NCI-H2171 (cell line): ENCODE measurements around the gene CDHR2.

ENCODE experiments used
- DNase-seq: peaks from one replicate; lab custom pipeline; 2025; lab: John Stamatoyannopoulos, UW

CDHR2 gene

DNA sequence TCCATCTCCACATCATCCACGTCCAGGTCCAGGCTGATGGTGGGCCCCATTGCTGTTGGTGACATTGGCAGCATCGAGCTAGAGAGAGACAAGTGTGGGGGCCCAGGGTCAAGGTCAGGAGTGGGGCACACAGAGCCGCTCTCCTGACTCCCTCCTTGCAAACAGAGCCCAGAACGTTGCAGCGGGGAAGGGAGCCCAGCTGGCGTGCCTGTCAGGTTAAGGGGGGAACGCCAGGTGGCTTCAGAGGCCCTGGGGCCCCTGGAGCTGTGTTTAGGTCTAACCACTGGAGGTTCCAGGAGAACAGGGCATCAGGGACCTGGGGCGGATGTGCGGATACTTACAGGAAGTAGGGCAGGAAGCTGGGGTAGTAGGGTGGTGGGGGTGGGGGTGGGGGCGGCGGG, 19.4 kb upstream of the CDHR2 start:
- no peak for DNase-seq

DNA sequence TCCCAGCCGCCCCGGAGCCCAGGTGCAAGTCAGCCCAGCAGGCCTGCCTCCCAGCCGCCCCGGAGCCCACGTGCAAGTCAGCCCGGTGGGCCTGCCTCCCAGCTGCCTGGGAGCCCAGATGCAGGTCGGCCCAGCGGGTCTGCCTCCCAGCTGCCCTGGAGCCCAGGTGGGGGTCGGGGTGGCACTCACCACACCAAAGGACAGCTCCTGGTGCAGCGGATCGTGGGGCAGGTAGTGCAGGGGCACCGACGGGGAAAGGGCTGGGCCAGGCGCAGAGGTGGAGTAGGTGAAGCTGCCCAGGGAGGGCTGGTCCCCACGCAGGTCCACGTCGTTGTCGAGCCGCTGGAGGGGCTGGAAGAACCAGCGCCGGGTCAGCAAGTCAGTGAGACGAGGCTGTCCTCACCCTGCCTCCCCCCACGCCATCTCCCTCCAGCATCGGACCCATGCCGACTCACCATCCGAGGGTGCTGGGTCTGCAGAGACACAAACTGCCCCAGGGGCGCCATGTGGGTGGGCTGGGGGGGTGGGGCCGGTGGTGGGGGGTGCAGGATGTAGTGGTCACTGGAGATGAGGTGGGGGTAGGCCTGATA, 18.7 kb upstream of the CDHR2 start:
- DNase-seq: no peak

DNA sequence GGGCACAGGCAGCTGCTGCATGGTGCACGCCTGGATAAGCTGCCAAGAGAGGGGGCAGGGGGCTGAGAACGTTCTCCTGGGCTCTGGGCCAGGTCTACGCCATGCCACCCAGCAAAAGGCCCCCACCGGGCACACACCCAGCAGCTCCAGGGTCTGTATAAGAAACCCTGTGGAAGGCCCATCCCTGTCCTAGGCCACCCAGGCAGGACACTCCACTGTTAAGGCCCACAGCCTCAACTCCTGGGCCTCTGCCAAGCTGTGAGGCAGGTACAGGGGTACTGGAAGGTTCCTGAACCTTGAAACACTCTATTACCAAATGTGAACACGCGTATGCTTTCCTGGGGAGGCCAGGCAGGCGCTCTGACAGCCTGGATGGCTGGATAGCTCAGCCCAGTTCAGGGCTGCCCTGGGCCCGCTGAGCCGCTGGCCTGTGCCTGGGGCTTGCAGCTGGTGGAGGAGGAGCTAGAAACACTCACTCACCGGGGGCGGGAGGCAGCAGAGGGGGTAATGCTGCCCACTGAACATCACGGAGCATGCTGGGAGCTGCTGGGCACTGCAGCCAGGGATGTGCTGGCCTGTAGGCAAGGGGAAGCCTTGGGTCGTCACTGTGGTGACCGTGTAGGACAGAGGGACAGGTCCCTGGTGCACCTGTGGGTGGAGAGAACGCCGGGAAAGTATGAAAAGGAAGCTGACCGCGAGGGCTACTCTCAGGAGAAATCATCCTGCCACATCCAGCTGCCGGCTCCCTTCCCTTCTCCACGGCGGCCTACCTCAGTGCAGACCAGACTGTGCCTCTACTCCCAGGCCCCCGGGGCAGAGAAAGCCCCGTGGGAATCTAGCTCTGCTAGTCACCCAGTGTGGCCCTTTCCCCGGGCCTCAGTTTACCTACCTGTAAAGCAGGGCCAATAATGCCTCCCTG, 17.9 kb upstream of the CDHR2 start:
- no peak for DNase-seq

DNA sequence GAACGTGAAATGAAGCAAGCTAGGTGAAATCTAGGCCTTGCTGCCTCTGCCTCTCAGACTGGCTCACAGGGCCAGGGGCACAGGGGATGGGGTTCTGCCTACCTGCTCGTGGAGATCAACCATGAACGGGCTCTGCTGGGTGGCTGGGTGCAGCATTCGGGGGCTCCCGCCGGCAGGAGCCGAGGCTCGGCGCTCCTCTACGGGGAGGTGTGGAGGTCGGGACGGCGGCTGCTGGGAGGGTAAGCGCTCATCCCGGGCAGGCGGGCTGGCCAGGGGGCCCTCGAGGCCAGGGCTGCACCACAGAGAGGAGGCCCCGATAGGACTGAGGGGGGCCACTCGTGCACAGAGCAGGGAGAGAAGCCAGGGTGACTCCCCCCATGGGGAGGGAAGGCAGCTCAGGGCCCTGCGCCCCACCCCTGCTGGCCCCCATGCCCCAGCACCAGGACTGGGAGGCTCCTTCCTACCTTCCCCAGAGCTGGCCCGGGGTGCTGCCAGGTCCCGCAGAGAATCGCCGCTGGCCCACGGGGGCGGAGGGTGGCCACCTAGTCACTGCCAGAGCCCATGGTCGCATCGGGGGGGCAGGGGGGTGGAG, 17.1 kb upstream of the CDHR2 start:
- no peak for DNase-seq

DNA sequence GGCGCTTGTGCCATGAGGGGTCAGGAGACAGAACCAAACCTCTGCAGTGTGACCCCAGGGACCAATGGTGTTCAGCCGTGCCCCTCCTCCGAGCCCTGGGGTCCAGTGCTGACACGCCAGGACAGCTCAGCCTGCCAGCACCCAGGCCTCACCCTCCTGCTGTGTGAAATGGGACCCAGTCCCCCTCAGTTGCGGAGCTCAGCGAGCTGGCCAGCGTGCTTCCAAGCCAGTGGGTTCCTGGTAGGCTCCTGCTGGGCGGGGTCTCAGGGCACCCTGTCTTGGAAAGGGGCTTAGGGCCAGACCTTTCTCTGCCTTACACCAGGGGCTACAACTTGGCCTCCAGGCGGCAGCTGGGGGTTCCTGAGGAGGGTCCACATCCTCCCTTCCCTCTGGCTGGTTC, 16.3 kb upstream of the CDHR2 start:
- DNase-seq: no peak

DNA sequence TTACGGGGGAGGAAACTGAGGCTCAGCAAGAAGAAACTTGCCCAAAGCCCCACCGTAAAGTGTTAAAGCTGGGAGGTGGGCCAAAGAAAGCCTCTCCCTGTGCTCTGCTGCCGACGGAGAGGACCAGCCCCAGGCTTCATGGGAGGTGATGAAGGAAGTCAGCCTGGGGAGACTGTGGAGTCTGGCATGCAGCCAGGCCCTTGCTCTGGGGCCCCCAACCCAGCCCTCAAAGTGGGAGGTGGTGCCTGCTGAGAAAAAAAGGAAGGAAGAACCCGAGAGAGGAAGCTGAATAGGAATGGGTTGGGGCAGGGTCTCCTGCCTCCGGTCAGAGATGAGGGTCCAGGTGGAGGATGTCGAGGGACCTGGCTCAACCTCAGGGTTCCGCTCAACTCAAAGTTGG, 15.8 kb upstream of the CDHR2 start:
- no peak for DNase-seq

DNA sequence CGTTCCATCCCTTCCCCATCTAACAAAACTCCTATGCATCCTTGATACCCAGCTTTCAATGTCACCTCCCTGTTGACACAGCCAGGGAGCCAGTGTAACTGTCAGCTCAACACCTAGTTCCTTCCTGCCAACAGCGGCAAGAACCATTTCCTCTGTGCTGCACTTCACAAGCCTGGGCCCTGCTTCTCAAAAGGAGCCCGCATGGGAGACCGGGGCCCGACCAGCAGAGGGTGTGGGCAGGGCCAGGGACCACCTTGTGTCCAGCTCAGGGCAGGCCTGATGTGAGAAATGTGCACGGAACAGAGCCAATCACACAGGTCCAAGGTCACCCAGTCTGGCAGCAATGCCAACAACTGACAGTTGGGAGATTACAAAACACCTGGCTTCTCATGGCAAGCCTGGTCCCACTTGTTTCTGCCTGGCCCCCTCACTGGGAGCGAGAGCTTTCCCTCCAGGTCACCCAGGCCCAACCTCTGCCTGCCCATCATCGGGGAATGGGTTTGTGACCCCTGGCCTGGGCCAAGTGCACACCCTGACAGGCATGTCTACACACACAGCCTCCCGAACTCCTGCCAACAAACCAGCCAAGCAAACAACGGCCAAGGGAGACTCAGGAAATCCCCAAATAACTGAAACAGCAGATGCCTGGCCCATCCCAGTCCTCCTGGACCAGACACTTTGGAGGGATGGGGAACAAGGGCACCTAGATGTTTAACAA, 15.1 kb upstream of the CDHR2 start:
- DNase-seq: no peak

DNA sequence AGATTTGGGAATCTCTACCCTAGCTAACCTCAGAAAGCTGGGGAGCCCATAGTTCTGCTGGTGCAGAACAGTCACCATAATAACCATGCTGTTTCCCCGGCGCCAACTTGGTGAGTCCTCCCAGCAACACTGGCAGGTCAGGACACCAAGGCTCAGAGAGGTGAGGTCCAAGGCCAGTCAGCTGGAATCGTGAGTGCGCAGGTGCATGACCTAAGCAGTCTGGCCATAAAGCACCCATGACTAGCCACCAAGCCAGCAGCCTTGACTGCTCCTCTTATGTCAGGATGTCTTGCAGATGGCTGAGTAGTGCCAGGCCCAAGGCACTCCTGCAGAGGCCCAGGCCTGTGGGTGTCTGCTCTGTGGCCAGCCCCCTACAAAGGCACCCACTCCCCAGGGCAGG, 14.5 kb upstream of the CDHR2 start:
- DNase-seq: no peak

DNA sequence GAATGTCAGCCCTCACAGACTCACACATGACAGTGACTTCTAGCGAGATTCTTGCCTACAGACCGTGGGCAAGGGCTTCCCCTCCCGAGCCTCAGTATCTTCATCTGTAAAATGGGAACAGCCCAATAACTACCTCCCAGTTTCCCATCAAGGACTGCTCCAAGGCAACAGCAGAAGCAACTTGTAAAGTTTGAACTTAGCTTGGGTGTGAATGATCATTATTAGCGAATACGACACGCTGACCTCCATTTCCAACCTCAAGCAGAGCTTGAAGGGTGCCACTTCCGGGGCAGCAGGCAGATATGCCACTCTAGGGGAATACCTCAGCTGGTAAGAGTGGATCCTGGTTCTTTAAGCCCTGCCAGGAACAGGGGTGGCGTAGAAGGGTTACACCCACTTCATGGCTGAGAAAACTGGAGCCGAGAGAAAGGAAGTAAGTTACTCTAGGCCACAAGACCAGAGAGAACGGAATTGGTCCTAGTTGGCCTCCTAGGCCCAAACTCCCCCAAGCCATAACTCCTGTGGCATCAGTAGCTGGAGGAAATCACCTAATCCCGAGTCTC, 14.0 kb upstream of the CDHR2 start:
- no peak for DNase-seq

DNA sequence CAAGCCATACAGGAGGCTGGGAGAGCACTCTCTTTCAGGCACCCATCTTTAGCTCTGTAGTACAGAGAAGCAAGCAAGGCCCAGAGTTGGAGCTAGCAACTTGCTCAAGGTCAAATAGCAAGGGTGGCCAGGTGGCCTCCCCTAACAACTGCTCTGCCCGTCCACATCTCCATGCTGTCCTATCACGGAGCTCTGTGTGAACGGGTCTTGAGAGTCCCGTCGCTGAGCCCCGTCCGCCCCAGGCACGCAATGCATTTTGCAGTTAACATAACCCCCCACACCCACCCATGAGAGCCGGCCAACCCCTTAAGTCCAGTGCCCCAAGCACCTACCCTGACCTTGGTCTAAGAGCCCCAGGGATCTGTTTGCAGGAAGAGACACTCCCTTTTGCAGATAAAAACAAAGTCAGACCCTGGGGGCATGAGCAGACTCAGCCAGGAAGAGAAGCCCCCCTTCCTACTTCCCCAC, 13.4 kb upstream of the CDHR2 start:
- DNase-seq: no peak

DNA sequence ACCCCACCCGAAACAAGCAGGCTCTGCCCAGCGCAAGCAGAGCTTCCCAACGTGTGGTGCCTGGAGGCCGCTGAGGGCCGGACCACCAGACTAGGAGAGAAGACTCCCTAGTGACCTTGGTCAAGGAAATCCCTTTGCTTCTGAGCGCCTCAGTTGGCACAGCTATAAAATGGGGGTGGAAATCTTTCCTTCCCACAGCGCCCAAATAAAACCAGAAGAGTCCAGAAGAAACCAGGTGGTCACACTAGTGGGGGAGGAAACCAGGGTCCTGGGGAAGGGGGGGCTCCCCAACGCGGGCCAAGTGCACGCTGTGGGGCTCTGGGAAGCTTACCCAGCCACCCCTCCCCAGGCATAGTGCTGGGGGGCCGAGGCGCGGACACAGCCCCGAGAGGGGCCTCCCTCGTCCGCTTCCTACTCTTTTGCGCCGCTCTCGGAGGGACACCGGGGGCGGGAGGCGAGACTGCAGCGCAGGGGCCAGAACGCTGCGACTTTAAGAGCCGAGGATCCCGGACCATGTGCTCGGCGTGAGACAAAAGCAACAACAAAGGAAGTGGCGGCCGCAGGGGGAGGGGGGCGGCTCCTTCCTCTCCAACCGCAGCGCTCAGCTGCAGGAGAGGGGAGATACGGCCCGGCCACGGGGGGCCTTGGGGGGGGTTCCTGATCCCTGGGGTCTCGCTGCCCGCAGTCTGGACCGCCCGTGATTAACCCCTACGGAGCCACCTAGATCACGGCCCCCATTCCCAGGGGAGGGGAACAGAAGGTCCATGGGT, 12.8 kb upstream of the CDHR2 start:
- DNase-seq: no peak

DNA sequence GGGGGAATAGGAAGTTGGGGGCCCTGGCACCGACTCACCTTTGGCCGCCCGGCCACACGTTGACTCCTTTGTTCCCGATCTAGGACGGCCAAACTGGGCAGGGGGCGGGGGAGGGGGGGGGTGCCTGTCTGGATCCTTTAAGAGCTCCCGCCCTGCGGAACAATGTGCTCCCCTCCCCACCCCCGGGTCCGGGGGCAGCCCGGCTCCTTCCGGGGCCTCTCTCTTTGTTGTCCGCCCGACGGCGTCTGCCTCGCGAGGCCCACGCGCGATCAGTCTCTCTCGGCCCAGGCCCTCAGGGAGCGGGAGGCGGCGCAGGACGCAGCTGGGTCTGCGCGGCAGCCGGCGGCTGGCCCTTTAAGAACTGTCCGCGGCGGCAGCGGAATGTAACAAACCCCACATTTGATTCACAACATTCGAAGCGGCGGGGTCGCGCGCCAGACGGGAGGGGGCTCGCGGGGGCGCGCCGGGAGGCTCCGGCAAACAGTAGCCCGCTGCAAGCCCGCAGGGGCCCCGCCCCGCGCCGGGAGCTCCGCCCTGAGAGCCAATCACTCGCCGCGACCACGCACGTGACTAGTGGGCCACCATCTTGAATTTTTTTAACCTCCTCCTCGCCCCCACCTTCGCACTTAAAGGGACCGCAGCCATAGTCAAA, 12.1 kb upstream of the CDHR2 start, which contains the start of gene RNF44:
Gene RNF44 (minus strand): TSS at position 501 of the 652 bp plus-strand sequence. CDS start 4,930 bp downstream, outside the sequence.
- DNase-seq: peak; percentile 76

DNA sequence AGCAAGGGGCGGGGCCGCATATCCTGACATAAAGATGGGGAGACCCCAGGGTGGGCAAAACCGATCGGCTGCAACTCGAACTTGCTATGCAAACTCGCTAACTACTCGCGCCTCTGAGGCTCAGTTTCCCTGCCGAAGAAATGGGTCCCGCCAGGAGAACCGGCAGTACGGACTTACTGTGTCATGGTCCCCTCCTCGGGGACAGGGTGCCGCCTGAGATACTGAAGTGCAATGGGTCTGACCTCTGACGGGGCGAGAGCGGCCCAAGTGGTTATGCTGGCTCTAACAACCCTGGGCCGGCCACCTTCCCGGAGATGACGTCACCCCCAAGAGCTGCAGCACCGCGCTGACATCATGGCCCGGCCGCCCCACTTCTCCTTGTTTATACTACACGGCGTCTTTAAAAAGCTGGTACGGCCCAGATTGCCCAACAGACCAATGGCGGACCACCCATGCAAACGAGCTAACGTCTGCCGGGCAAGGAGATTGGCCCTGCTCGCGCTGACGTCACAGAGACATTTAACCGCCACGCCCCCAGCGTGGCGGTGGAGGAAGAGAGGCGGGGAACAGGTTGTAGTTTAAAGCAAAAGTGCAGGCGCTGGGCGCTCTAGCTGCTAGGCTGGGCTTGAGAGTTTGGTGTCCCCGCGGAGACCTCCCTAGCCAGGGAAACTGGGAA, 11.4 kb upstream of the CDHR2 start:
- peak; percentile 90 for DNase-seq

DNA sequence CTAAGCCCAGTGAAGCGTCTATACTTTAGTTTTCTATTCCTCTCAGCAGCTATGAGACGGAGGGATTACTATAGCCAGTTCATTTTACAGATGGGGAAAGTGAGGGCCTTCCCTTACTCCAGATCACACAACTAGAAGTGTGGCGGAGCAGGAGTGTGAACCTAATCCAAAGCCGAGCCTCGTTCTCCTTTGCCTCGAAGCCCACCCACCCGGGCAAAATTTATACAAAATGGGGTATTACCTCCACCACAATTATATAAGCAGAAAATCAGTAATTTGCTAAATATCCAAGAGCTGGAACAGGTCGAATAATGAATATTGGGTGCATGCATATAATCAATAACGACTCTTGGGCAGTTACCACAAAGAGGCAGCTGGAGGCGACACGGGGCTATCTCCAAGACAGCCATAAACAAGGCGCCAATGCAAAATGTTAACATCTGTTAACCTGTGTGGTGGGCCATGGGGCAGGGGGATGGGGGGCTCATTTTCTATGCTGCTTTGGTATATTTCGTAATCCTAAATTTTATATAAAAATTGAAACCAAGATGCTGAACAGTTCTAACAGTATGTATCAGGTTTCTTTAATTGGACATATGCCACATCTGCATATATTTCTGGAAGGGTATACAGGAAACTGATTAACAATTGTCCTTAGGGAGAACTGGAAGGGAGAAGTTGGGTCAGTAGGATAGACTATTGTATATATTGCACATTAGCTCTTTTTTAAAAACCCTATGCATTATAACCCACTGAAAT, 10.7 kb upstream of the CDHR2 start:
- DNase-seq: no peak

DNA sequence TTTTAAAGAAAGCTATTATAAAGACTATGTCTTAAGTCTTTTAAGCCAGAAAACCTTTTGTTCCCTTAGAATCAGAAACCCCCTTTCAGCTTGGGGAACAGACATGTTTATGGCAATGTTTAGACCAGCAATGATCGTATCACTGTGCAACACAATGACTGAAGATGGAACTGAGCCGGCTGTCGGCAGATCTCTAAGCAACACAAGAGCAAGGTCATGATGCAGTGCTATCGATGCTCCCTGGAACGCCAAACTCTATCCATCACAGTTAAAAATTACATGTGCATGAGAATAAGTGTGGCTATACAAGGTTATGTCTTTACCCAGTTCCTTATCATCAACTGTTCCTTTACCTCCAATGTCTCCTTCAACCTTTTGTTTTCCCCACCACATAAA, 10.2 kb upstream of the CDHR2 start:
- DNase-seq: no peak

DNA sequence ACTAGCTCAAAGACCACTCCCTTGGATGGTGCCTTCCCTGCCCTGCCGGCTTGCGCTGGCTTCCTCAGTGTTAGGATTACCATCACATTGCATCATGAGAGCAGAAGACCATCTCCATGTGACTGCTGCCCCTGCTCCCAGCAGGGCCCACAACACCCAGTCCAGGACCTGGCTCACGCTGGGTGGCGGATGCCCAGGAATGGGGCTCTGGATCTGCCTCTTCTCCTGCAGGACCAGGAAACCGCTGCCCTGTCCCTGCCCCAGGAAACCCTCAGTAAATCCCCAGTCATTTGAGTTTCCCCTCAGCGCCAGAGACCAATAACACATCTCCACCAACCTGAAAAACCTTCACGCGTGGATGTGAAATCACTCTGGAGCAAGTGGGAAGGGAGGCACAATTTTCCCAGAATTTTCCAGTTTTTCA, 8.7 kb upstream of the CDHR2 start:
- DNase-seq: no peak

DNA sequence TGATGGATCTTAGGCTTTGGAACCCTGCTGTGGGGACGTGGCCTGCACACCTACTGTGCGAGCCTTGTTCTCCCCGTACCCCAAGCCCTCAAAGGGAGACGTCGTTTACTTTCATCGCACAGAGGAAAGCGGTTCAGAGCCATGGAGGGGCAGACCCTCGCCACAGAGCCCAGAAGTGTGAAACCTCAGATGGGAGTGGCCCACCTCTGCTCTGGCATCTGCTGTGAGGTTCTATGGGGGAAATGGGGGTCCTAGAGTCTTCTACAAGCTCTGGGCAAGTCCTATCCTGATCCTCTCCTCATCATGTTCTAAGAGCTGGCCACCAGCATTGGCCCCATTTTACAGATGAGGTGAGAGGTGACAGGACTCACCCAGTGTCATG, 8.2 kb upstream of the CDHR2 start:
- no peak for DNase-seq

DNA sequence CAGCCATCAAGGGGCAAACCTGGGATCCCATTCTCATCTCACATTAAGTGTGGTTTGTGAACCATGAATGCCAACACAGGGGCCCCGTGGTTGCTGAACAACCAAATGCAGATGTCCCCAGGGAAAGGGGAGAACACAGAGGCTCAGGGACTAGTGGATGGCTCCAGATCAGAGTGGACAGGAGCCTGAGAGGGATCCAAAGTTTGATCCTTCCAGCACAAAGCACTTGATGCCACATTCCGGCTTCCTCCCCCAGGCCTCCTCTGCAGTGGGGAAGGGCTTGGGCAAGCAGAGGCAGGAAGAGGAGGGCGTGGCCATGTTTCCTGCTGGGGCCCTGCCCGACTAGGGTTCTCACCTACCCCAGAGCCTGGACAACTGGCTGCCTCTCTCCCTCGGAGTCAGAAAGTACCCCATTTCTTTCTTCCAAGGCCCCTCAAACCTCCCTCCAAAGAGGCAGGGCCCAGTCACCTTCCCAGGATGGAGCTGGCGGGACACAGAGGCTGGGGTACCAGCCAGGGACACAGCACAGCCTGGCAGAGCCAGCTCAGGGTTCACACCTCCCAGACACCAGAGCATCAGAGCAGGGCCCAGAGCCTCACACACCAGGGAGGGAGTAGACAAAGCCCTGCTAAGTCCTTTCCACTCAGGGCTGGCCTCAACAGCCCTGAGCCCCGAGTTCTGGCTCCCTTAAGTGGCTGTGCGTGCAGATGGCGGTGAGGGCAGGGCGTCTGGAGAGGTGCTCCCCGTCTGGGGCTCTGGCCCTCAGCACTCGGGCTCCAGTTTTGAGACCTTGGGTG, 7.6 kb upstream of the CDHR2 start:
- DNase-seq: no peak
